Measurements from ENCODE around the gene ARID3C.

The ARID3C gene

GRCh38 chr9:34628656-34629490, at the start of gene ARID3C:
TSS of gene ARID3C (minus strand) at chr9:34629066. CDS start at chr9:34628014, 1,052 bp downstream.
- H3K4me3 ChIP-seq (replicated peaks; ENCODE audit: low read depth, low read length), result 0 out of 2 replicates have a peak within 1 kb of the TSS, but pooled peaks have one; percentile 14
- TF ChIP-seq CTCF (IDR thresholded peaks at IDR 0.05; ENCODE audit: low read depth, low read length, missing control alignments), result no peak
- DNase-seq (ENCODE audit: extremely low read depth, low read depth), result no peak

GRCh38 chr9:34675869-34676268, 47.0 kb upstream of the ARID3C start:
- TF ChIP-seq CTCF (IDR thresholded peaks at IDR 0.05; ENCODE audit: low read depth, low read length, missing control alignments), result no peak
- H3K4me3 ChIP-seq (replicated peaks; ENCODE audit: low read depth, low read length), result no peak overlapping the region
- DNase-seq (ENCODE audit: extremely low read depth, low read depth), result no peak

- TF ChIP-seq CTCF (IDR thresholded peaks at IDR 0.05; ENCODE audit: low read depth, low read length, missing control alignments), result peak; percentile 97
- no peak overlapping the region for H3K4me3 ChIP-seq (replicated peaks; ENCODE audit: low read depth, low read length)
- peak; percentile 53 for DNase-seq (ENCODE audit: extremely low read depth, low read depth)
These were observed 46.3 kb upstream of the ARID3C start for GRCh38 chr9:34675048-34675714.

GRCh38 chr9:34674440-34674839, 45.6 kb upstream of the ARID3C start:
- TF ChIP-seq CTCF (IDR thresholded peaks at IDR 0.05; ENCODE audit: low read depth, low read length, missing control alignments), result no peak
- no peak overlapping the region for H3K4me3 ChIP-seq (replicated peaks; ENCODE audit: low read depth, low read length)
- DNase-seq (ENCODE audit: extremely low read depth, low read depth), result no peak

- H3K4me3 ChIP-seq (replicated peaks; ENCODE audit: low read depth, low read length), result no peak overlapping the region
- TF ChIP-seq CTCF (IDR thresholded peaks at IDR 0.05; ENCODE audit: low read depth, low read length, missing control alignments), result no peak
- DNase-seq (ENCODE audit: extremely low read depth, low read depth), result no peak
These were observed 42.4 kb upstream of the ARID3C start for GRCh38 chr9:34671307-34671706.

GRCh38 chr9:34669809-34670562, 41.1 kb upstream of the ARID3C start:
- H3K4me3 ChIP-seq (replicated peaks; ENCODE audit: low read depth, low read length), result no peak overlapping the region
- TF ChIP-seq CTCF (IDR thresholded peaks at IDR 0.05; ENCODE audit: low read depth, low read length, missing control alignments), result no peak
- DNase-seq (ENCODE audit: extremely low read depth, low read depth), result no peak

All from HFF-Myc (cell line).